CD4-positive, alpha-beta T cell treated with Interleukin-6 for 4 hours (primary cell): ENCODE data around the gene INO80C.
"Not testable (repeated sequence)": the region's sequence is repeated elsewhere in the genome, so short reads cannot be mapped to it uniquely, and the experiment has no call there.

Experiments
- DNase-seq: peaks from one replicate; pipeline ENCODE4 v3.0.0-alpha.2; 2020; ENCODE audit warnings: mixed read lengths

The INO80C gene

DNA sequence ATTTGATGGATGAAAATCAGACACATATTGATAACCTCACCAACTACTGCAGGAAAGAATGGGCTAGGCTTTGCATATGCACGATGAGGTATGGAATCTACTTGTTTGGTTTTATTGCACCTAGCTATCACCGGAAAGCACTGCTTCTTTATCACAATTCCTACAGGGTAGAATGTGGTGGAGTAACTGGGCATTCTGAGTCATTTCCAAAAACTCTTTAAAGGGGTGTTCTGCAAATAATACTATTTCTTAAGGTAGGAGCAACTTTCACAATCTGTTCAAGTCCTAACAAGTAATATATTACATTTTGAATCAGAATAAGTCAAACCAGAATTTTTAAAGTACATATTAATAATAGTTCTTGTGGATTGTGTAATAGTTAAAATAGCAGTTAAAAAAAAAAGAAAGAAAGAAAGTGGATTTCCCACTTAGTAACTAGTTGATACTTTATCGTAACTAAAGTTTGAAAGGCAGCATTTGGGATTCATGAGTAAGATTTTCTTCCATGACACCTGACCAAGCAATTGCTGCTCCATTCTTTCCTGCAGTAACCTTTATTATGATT lies 40.5 kb downstream of the INO80C start:
- DNase-seq, result no peak

DNA sequence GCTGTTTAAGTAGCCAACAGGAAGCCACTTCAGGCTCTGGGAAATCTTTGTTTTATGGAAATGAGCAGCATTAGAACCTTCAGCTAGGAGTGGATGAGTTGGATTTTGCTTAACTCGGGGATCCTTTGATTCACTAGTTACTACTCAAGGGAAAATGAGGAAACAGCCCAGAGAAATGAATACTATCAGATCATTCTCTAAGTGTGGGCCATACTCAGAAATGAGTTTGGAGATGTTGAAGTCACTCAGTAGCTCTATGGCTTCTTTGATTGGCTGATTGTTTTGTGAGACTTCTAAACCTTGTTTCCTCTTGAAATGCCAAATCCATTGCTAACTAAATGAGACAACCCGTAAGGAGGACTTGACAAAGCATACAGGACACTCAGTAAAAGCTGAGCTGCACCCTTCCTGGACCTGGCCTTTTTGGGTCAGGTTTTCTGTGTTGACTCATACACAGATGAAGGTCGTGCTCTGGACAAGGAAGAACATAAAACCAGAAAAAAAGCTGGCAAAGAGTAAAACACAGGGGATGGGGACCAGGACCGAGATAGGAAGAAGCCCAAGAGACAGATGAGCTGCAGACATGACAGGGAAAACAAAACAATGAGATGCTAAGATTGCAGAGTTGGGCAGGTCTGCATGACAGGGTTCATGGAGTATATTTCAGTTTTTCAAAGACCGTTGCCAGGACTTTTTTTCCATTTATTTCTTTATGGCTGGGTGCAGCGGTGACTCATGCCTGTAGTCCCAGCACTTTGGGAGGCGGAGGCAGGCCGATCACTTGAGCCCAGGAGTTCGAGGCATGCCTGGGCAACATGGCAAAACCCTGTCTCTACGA lies 41.6 kb downstream of the INO80C start:
- DNase-seq, result no peak

DNA sequence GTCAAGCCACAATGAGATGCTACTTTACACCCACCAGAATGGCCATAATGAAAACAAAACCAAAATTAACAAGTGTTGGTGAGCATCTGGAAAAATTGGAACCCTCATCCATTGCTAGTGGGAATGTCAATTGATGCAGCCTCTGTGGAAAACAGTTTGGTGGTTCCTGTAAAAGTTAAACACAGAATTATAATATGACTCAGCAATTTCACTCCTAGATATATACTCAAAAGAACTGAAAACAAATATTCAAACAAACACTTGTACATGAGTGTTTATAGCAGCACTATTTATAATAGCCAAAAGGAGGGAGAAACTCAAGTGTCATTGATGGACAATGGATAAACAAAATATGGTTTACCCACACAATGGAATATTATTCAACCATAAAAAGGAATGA lies 43.0 kb downstream of the INO80C start:
- DNase-seq, result no peak

DNA sequence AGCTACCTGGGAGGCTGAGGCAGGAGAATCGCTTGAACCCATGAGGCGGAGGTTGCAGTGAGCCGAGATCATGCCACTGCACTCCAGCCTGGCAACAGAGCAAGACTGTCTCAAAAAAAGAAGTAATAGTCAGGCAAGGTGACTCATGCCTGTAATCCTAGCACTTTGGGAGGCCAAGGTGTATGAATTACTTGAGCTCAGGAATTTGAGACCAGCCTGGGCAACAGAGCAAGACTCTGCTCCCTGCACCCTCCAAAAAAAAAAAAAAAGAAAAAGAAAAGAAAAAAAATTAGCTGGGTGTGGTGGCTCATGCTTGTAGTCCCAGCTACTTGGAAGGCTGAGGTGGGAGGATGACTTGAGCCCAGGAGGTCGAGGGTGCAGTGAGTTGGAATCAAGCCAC lies 44.7 kb downstream of the INO80C start:
- DNase-seq, result not testable (repeated sequence)

DNA sequence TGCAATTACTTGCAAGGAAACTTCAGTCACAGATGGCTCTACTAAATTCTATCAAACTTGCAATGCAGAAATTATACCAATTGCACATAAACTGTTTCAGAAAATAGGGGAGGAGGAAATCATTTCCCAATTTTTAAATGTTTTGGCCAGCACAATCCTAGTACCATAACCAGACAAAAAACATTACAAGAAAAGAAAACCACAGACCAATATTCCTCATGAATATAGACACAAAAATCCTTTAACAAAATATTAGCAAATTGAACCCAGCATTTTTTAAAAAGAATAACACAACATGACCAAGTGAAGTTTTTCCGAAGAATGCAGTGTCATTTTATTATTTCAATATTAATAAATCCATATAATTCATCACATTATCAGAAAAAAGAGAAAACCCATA lies 45.8 kb downstream of the INO80C start:
- no peak for DNase-seq

DNA sequence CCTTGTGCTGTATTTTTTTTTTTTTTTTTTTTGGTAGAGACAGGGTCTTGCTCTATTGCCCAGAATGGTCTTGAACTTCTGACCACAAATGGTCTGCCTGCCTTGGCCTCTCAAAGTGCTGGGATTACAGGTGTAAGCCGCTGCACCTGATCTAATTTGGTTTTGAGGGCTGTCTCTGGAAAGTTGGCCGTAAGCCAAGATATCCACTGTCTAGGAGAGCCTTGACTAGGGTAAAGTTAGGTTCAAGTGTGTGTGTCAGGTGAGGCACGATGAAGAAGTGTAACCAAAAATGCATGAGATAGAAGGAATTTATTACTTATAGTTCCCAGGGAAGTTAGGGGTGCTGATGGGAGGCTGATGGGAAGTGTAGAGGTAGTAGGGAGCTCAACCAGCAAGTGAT lies 46.7 kb downstream of the INO80C start:
- DNase-seq, result no peak

DNA sequence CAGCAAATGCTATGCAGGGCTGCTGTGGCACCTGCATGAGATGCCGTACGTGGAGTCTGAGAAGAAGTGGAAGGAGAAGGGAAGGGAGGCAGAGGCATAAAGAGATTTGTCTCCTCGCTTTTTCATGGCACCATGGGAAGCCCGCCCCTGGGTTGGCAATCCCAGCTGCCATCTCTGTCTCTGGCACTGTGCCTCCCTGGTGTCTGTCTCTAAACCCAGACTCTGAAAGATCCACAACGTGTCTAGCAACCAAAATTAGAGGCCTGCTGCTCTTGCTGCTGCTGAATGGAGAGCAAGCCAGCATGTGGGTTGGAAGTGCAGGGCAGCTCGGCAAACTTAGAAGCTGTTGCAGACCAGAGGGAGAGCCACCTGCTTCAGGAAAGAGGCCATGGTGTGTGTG lies 53.1 kb downstream of the INO80C start:
- no peak for DNase-seq

DNA sequence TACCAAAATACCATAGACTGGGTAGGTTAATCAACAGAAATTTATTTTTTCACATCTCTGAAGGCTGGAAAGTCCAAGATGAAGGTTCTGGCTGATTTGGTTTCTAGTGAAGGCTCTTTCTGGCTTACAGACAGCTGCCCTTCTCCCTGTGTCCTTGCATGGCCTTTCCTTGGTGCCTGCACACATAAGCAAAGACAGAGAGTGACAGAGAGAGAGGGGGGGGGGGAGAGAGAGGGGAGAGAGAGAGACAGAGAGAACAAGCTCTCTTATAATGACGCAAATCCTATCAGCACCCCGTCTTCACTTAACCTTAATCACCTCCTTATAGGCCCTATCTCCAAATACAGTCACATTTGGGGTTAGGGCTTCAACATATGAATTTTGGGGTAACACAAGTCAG lies 53.9 kb downstream of the INO80C start:
- no peak for DNase-seq

DNA sequence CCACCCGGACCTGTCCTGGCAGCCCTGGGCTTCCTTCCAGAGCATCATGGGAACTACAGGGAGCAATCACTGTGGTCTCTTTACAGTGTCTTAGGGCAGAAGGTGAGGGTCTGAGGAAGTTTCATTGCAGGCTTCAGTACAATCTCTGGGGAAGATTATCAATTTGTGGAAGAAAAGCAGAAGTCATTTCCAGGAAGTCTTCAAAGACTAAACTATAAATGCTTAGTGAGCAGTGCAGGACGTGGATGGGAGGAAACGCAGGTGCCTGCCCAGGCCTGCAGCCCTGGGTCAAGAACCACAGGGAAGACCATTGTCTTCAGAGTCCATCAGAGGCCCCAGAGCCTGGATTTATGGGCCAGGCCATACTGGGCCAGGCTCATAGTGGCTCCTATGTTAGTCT lies 54.3 kb downstream of the INO80C start:
- no peak for DNase-seq

DNA sequence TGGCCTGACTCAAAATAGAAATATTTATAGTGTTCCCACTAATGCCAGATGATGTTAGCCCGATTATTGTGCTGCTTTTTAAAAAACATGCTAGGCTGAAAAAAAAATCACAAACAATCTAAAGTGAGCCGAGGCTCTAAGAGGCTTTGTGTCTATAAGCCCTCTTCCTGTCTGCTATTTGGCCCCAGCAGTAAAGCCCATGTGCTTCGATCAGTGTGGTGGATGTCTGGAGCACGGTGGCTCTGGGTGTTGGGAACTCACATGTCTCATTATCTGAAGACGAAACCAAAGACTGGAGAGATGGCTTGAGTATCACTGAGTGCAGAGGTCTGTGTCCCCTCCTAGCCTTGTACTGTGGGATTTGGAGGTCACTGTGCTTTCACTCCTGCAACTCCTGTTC lies 55.1 kb downstream of the INO80C start:
- no peak for DNase-seq

DNA sequence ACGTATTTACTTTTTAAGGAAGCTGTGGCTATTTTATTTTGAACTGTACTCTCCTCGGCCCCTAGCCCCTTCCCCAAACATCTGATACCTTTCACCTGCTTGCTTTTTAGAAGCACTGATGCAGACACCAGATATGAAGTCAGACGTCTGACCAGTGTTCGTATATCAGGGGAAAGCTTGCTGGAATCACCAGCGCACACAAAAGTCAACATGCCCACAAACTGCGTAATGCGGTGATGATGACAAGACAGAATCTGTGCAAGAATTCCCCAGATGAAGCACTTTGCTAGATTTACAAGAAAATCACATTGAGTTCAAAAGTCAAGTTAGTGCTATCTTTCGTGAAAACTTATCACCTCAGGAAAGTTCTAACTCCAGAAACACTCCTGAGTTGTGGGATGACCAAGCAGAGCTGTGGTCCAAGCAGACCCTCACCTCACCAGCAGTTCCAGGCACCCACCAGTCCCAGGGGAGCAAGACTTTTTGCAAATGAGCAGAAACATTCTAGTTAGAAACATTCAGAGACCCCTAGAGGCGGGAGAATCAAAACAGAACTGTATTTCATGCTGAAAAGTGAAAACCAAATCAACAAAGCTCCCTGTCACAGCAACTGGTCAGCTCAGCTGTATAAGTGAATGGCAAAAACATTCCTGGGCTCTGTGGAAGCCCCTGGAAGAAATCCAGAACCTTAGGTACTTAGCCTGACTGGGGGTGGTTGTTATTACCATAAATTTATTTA lies 55.7 kb downstream of the INO80C start:
- DNase-seq, result no peak

DNA sequence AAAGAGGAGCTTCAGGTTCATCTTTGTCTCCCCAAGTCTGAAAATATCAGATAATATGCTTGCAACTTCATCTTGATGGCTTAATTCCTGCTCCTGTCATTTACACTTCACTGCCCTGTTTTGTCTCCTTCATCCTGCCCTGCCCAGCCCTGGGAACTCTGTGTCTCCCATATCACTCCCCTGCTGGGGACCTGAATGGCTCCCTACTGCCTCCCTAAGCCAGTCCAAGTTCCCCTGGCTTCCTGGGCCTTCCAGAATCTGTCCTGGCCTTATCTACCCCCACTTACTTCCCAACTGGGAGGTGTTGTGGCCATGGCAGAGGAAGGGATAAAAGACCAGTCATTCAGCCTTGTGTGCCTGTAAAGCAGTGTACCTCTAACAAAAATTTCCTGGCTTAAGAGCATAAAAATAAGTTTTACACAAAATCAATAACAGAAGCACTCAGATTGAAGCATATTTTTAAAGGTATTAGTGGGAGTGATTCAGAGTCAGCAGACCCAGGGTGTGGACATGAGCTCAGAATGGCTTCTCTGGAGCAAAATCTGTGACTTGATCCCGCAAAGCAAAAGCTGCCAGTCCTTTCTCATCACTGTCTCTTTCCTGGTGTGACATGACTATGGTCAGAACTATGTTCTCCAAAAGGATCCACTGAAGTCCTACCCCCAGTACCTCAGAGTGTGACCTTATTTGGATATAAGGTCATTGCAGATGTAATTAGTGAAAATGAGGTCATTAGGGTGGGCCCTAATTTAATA lies 59.1 kb downstream of the INO80C start:
- DNase-seq, result no peak

DNA sequence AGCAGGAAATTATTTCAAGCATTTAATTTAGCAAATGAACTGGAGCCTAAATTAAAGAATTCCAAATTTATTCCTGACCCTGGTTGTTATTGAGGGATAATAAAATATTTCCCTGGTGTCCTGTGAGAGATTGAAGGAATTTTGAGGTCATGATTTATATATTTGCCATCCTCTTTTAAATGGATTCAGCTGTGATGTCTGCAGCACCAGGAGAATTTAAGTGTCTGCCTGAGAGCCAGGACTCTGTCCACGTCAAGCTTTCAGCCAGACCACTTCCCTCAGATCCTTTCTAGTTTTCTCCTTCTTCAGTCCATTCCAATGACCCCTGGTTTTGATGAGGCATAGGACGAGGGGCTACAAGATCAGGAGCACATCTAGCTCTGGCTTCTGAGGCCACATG lies 59.9 kb downstream of the INO80C start:
- DNase-seq, result no peak

DNA sequence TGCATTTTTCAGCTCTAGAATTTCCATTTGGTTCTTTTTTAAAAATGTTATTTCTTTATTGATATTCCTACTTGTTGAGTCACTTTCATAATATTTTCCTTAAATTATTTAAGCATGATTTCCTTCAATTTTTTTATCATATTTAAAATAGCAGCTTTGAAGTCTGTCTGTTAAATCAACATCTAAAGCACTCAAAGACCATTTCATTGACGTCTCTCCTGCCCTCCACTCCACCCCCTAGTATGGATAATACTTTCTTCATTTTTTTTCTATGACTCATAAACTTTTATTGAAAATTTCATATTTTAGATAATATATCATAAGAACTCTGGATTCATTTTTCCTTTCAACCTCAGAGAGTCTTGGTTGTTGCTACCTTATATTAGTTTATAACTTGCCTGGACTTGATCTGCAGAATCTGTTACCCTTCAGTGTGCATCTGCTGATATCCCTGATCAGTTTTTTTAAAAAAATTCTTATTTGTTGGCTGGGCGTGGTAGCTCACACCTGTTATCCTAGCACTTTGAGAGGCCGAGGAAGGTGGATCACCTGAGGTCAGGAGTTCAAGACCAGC lies 61.6 kb downstream of the INO80C start:
- no peak for DNase-seq

DNA sequence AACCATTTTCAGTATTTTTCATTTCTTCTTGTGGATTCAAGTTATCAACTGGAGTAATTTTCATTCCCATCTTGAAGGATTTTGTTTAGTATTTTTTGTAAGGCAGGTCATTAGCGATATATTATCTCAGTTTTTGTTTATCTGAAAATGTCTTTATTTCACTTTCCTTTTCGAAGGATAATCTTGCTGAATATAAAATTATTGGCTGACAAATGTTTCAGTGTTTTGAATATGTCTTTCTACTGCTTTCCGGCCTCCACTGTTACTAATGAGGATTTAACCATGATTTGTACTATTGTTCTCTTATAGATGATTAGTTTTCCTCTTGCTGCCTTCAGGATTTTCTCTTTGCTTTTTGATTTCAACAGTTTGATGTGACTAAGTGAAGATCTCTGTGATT lies 62.4 kb downstream of the INO80C start:
- DNase-seq, result no peak

DNA sequence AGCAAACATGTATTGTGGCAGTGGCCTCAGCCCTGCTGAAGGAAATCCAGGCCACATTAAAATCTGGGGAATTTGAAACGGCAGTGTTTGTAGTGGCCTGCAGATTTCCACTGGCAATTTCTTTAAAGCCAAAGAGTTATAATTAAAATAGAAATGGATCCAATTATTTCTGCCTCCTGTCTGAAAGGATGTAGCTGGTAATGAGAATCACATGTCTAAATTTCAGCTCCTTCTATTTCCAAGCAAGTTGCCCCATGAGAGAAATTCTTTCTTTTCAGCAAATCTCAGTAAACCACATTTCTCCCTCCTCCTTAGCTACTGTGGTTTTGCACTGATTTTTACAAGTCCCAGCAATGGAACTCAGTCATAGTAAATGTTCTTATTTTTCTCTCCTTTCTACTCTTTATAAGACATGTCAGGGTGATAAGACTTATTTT lies 65.2 kb downstream of the INO80C start:
- DNase-seq, result no peak

DNA sequence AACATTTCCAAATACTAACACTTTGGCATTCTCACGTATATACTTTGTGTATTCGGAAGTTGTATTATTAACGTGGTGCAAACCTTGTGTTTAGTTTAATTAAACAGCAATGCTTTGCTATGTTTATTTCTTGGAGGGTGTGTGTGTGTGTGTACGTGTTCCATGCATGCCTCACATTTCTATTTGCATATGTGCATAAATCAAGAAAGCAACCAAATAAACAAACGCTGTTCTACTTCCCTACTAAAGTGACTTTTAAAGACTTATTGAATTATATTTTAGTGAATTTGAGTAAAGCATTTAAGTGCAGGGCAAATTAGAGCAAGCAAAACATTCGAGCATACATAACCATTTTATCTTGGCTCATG lies 66.4 kb downstream of the INO80C start:
- no peak for DNase-seq

DNA sequence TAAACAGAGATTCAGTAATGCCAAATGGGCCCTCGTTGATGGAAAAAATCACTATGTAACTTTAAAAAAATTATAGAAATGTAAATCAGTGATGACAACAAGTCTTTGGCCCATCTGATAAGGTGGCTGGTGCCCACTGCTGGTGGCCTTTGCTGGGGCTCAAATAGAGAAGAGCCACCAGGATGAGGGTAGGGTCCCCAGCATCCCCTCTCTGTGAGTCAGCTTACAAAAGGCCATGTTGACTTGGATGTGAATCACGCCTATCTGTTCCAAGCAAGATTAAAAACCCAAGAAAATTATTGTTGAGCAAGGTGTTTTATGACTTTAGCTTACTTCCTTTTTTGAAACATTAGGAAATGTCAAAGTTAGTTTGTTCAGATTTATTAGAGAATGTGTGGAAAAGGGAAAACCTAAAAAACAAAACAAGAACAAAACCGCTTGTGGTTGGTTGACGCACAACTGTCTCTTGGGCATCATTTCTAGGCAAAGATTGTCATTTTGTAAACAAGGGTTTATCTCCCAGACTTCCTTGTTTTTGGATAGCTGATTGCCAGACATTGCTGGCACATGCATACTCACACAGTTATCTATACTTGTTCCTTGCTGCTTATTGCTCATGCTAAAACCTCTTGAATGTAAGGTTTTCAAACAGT lies 66.9 kb downstream of the INO80C start:
- no peak for DNase-seq

DNA sequence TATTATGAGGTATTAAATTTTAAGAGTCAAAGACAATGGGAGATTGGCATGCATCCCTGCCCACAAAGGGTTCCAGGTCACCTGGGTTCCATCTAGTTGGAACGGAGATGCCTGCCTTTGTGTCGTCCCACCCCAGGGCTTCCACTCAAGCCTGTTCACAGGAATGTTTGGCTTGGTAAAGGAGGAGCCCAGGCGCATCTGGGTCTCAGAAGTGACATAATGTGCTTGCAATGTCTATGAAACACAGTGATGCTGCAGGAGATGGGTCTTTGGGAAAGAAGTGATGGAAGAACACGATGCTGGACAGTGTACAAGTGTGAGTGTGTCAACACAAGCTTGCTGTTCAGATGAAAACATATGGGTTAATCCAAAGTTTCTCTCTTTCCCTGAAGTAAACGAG lies 71.0 kb downstream of the INO80C start:
- no peak for DNase-seq

DNA sequence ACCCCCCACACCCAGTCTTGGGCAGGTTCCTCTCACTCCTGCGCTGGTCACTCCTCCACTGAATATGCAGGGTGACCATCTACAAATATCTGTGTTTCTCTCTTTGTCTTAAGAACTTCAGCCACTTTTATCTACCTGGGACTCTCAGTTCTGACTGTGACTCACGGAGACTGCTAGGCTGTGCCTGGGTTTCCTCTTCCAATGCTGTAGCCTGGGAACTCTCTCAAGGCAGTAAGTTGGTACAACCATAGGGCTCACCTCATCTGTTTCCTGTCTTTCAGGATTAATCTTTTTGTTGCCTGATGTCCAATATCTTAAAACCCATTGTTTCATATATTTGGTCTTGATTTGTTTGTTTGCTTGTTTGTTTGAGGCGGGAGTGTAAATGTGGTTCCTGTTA lies 73.4 kb downstream of the INO80C start:
- no peak for DNase-seq

DNA sequence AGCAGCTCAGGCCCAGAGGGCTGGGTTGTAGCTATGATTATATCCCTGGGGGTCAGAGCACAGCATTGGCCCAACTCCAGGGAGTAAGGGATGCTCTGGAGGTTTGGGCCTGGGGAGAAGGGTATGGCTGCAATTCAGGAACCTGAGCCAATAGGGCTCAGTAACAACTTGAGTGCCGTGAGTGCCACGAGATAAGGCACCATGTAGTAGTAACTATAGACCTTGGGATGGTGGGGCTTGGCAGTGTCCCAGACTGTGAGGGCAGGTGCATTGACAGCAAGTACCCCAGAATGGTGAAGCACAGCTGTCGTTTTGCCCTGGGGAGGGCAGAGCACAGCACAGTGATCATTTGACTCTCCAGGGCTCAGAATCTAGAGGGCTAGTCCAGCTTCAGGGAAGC lies 75.5 kb downstream of the INO80C start:
- DNase-seq, result no peak

DNA sequence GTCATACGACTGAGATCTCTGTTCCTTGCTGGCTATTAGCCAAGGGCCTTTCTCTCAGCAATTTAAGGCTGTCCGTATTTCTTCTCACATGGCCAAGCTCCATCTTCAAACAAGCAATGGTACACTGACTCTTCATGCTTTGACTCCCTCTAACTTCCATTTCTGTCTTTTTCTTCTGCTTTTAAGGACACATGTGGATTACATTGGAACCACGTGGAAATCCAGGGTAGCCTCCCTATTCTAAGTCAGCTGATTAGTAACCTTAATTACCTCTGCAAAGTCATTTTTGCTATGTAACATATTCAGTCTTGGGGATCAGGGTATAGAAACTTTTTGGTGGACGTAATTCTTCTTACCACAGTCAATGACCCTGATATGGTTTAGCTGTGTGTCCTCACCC lies 79.2 kb downstream of the INO80C start:
- no peak for DNase-seq
